ENCODE measurements around the gene FAM168A.

The FAM168A gene

DNA sequence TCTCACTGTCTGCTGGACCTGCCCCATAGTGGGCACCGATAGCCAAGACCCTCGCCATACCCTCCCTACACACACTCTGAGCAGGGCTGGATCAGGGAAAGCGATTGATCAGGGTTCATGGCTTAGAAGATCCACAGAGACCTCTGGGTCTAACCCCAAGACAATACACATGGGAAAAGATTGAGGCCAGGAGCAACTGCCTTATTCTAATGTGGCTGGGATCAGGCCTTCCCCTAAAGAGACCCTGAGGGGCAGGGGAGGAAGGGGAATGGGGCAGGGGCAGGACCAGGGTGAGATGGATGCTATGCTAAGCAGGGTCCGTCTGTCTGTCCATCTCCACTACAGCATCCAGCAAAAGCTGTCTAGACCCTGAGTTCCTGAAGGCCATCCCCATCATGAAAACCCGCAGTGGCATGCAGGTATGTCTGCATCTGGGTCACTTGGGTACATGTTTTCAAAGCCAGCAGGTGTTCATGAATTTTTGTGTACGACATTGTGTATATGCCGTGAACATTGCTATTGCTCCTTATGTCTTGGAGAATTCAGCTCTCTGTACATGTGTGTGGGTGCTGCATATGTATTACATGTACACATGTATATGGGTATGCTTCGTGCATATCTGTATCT, 237.1 kb downstream of the FAM168A start:
- DNase-seq, result no peak

DNA sequence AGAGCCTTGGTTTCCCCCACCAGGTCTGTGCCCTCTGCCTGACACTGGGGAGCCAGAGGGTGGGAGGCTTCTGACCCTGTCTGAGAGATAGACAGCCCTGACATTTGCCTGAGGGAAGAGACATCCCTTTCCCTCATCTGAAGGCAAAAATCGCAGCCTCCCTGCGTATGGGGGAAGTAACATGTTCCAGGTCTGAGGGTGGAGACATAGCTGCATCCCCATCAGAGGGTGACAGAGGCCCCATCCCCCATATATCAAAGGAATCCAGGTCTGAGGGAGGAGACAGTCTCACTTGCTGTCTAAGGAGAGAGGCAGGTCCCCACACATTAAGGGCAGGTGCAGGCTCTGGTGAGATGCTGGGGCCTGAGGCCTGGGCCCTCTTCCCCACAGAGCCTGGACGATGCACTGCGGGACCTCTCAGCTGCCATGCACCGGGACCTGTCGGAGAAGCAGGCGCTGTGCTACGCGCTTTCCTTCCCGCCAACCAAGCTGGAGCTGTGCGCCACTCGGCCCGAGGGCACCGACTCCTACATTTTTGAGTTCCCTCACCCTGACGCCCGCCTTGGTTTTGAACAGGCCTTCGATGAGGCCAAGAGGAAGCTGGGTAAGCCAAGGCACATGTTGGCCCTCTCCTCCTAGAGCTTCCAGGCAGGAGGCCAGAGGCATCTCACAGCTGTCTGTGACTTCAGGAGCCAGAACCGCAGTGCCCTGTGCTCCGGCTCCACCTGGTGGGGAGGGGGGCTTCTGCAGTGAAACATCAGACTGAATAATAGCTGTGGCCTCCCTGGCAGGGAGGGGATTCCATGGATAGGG, 237.8 kb downstream of the FAM168A start:
- peak; percentile 33 for DNase-seq

DNA sequence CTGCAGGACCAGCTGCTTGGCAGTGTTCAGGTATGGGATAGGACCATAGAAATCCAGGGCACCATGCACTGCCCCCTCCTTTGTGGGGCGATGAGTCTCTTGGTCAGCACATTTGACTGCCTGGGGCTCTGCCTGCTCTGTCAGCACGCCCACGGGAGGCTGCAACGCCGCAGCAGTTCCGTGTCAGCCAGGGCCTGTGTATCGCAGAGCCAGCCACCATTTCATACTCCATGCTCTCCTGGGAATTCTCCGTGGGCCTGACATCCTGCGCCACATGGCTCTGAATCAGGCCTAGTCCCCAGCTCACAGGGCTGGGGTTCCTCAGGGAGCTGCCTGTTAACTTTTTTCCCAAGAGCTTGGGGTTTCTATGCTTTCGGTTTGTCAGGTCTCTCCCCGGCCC, 238.6 kb downstream of the FAM168A start:
- no peak for DNase-seq

DNA sequence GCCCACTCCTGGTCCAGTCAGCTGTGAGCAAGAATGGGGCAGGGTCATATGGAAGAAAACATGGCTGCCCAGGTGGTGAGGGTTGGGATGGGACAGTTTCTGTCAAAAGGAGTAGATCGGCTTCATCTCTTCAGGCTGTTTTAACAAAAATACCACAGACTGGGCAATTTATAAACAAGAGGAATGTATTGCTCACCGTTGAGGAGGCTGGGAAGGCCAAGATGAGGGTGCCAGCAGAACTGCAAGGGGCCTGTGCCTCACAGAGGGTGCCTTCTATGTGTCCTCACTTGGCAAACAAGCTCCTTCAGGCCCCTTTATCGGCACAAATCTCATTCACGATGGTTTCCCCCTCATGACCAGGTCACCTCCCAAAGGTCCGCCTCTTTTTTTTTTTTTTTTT, 239.8 kb downstream of the FAM168A start:
- no peak for DNase-seq

DNA sequence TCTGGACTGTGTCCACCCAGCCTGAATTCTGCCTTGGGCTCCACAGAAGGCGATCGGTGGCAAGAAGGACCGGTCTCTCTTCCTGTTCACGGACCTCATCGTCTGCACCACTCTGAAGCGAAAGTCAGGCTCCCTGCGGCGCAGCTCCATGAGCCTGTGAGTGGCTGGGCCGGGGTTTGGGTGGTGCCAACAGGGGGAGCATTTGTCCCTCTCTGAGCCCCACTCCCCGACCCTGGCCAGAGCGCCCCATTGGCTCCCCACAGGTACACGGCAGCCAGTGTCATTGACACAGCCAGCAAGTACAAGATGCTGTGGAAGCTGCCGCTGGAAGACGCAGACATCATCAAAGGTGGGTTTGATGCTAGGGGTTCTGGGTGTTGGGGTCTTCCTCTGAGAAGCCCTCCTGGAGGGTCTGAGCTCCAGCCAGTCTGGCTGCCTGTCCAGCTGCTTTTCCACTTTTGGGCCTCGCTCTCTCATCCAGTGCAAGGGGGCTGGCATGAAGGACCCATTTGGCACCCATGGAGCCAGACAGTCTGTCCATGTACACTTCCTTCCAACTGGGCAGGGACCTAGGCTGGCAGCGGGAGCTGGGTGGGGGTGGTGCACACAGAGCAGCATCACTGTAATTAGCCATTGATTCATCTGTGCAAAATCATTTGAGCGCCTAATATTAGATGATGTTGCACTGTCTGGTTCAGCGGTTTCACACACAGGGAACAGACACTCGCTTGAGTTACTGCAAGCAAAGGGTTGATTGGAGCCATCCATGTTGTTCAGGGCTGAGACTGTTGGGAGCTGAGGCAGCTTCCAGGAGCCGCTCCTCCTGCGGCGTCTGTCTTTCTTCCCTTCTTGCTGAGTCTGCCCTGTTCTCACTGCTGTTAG, 240.7 kb downstream of the FAM168A start:
- DNase-seq, result no peak

DNA sequence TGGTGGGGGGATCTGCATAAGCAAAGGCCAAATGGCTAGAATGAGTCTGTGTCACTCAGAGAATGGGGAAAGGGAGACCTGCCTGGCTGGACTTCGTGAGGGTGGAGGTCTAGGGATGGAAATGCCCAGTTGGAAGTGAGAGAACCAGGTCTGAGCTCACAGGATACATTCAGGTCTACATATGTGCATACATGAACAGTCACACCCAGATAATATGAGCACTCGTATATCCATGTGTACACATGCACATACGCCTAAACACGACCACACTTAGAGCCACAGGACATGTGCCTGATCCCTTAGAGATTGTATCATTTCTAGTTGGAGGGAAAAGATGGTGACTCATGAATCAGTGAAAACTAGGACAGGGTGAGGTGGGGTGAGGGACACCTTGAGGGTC, 242.8 kb downstream of the FAM168A start:
- no peak for DNase-seq

DNA sequence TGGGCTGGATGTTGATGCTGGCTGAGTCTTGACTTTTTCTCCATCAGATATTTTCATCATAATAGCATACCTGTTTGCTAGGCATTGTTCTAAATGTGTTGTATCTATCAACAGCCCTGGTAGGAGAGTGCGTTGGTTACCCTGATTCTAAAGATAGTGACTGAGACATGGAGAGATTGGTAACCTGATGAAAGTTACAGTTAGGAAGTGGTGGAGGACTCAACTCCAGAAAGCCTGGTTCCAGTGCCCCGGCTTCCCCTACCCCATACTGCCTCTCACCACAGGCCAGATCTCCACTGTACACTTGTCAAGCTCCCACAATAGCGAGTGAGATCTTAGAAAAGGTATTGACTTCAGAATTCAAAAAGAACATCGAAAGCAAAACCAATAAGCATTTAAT, 244.5 kb downstream of the FAM168A start:
- DNase-seq, result no peak

DNA sequence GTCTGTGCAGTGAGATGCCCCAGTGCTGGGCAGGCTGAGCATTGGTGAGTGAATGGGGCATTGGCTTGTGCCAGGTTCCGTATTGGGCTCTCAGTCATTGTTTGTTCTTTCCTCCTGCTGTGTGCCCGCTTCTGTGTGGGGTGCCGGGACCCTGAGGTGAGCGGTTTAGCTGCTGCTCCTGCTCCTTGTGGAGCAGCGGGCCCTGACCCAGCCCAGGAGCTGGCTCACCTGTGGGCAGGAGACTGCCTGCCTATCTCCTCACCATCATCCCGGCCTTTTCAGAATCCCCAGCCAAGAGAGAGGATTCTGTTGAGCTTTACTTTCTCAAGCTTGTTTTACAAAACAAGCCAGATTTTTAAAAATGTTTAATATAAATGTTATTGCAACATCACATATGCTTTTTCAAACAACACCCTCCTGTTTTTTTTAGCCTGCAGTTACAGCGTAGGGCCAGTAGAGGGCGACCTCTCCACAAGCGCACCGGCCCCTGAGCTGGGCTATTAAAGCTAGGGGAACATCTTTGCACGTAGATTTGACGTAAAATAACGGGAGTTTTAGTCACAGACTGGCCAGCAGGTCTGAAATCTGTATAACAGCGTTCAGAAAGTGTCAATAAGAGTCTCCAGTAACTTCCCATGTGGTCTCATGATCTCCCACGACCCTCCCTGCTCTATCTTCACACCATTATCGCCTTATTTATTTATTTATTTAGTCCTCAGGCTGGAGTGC, 246.8 kb downstream of the FAM168A start:
- DNase-seq, result peak; percentile 72
